Caco-2 (cell line): ENCODE results near the gene FRMD3. TPM values are rescaled to one million over a fixed set of nuclear protein-coding genes. Genes with fewer than 3 reads are reported as not detected.

ENCODE experiments used
- BruUV-seq: library from RNA; stranded (reverse); fragments of 400-500 nt; replicated peaks from 2 replicates; lab custom pipeline; 2021; lab: Mats Ljungman, UMichigan
- CTCF ChIA-PET: fragments of 300-600 bp; sonication (Branson Sonifier 250); formaldehyde crosslinking; loops from one replicate; lab custom pipeline; 2022; ENCODE audit warnings: antibody characterized with exemption; lab: Charles Lee
- POLR2A ChIA-PET: fragments of 300-600 bp; sonication (Branson Sonifier 250); formaldehyde crosslinking; loops from one replicate; lab custom pipeline; 2022; ENCODE audit warnings: antibody characterized with exemption; lab: Charles Lee
- DNase-seq, 2 experiments: peaks; one replicate each; pipeline versions ENCODE4 v3.0.0 to v3.0.0-alpha.2; 2020 to 2022
- H3K27me3 ChIP-seq: replicated peaks from 2 replicates; pipeline ENCODE4 v1.6.0; 2011; ENCODE audit warnings: low read length; ENCODE audit not compliant: control insufficient read depth, insufficient read depth
- H3K36me3 ChIP-seq: 2 replicates; pipeline ENCODE4 v1.5.1; 2011; ENCODE audit warnings: low read length; ENCODE audit not compliant: control insufficient read depth, insufficient read depth
- H3K4me1 ChIP-seq: fragments of 250-450 bp; sonication (Bioruptor Pico); 2 replicates; pipeline ENCODE4 v1.5.1; 2020; ENCODE audit warnings: mild to moderate bottlenecking
- H3K4me3 ChIP-seq: 2 replicates; pipeline ENCODE4 v1.5.1; 2011; ENCODE audit warnings: low read depth, mild to moderate bottlenecking, control low read depth, low read length
- H3K9me3 ChIP-seq: fragments of 250-450 bp; sonication (Bioruptor Pico); 2 replicates; pipeline ENCODE4 v1.5.1; 2020; ENCODE audit warnings: mild to moderate bottlenecking, moderate library complexity
- H3K27ac Mint-ChIP-seq: one replicate; pipeline ENCODE4 v1.8.0; 2022; ENCODE audit warnings: mixed read lengths; ENCODE audit not compliant: unreplicated experiment
- H3K27me3 Mint-ChIP-seq: one replicate; pipeline ENCODE4 v1.8.0; 2022; ENCODE audit warnings: mixed read lengths; ENCODE audit not compliant: insufficient read depth, unreplicated experiment
- H3K36me3 Mint-ChIP-seq: one replicate; pipeline ENCODE4 v1.8.0; 2022; ENCODE audit warnings: mild to moderate bottlenecking, mixed read lengths; ENCODE audit not compliant: insufficient read depth, unreplicated experiment
- H3K4me1 Mint-ChIP-seq: one replicate; pipeline ENCODE4 v1.8.0; 2022; ENCODE audit warnings: low read depth, mixed read lengths; ENCODE audit not compliant: unreplicated experiment
- H3K4me3 Mint-ChIP-seq: one replicate; pipeline ENCODE4 v1.8.0; 2022; ENCODE audit warnings: mild to moderate bottlenecking, moderate library complexity, mixed read lengths; ENCODE audit not compliant: unreplicated experiment
- H3K9me3 Mint-ChIP-seq: one replicate; pipeline ENCODE4 v1.8.0; 2022; ENCODE audit warnings: mixed read lengths; ENCODE audit not compliant: unreplicated experiment
- intact Hi-C: fragments of 100-400 bp; cut with micrococcal nuclease; formaldehyde crosslinking; loops from one replicate; pipeline ENCODE4 v1.10.0; 2022; ENCODE audit not compliant: unreplicated experiment
- total RNA-seq: library from RNA; stranded (reverse); gene quantifications from 2 replicates; pipeline ENCODE4 v1.2.3, GENCODE V29; 2022
- TF ChIP-seq, protein P1 (sequence below), 2 experiments: fragments of 200-600 bp in 1 of 2; IDR thresholded peaks; 1 replicate in 1 of 2; 2 replicates in 1 of 2; pipeline versions ENCODE4 v1.5.1 to v1.8.0; 2011 to 2022; ENCODE audit warnings: antibody characterized with exemption in 1 of 2, control low read depth in 1 of 2, inconsistent platforms in 1 of 2, low read depth in 1 of 2, low read length in 1 of 2, mild to moderate bottlenecking in 1 of 2, moderate library complexity in 1 of 2; ENCODE audit not compliant: insufficient read depth in 1 of 2, severe bottlenecking in 1 of 2, unreplicated experiment in 1 of 2

Gene FRMD3
- total RNA-seq, 1 experiment from 2014 or later, result not detected

DNA sequence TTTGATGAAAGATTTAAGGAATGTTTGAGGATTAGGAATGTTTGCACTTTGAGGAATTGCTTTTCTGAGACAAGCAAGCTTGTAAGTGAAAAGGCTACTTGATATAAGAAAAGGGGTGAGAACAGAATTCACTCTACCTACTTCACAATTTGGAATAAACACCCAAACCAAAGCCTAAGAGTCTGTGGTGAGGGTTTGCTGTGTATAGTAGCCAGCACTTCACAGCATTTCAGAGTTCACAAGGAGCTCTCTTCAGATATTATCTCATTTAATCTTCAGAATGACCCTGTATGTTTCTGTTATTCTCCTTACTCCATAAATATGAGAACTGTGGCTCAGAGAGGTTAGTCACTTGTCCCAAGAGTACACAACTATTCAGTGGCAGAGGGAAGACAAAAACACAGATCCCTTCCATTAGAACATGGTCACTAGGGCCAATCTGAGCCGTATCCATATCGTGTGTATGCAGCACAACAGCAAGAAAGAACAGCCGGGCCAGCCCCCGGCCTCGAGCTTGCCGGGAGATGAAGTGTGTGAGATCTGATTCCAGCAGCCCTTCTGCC lies 92.4 kb downstream of the FRMD3 start:
- ChIA-PET CTCF (no interaction called here), POLR2A (no interaction called here)
- no peak overlapping the region for H3K4me3 ChIP-seq
- no TSS peak for BruUV-seq
- Mint-ChIP-seq H3K4me1 (no peaks in the 10 kb centered on the region), H3K27me3 (no peaks in the 10 kb centered on the region), H3K36me3 (no peaks in the 10 kb centered on the region), H3K4me3 (no peak overlapping the region), H3K9me3 (no peaks in the 10 kb centered on the region), H3K27ac (no peak overlapping the region)
- no peaks in the 10 kb centered on the region for H3K4me1 ChIP-seq
- H3K36me3 ChIP-seq, result no peaks in the 10 kb centered on the region
- no peaks in the 10 kb centered on the region for H3K27me3 ChIP-seq
- TF ChIP-seq, protein P1, sequence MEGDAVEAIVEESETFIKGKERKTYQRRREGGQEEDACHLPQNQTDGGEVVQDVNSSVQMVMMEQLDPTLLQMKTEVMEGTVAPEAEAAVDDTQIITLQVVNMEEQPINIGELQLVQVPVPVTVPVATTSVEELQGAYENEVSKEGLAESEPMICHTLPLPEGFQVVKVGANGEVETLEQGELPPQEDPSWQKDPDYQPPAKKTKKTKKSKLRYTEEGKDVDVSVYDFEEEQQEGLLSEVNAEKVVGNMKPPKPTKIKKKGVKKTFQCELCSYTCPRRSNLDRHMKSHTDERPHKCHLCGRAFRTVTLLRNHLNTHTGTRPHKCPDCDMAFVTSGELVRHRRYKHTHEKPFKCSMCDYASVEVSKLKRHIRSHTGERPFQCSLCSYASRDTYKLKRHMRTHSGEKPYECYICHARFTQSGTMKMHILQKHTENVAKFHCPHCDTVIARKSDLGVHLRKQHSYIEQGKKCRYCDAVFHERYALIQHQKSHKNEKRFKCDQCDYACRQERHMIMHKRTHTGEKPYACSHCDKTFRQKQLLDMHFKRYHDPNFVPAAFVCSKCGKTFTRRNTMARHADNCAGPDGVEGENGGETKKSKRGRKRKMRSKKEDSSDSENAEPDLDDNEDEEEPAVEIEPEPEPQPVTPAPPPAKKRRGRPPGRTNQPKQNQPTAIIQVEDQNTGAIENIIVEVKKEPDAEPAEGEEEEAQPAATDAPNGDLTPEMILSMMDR (IDR thresholded peaks at IDR 0.05; ENCODE audit: insufficient read depth in 1 of 2, low read depth in 1 of 2, low read length in 1 of 2, severe bottlenecking in 1 of 2, unreplicated experiment in 1 of 2), result no peak
- intact Hi-C loops, result no loop called here
- no peak for DNase-seq
- H3K9me3 ChIP-seq, result no peaks in the 10 kb centered on the region

DNA sequence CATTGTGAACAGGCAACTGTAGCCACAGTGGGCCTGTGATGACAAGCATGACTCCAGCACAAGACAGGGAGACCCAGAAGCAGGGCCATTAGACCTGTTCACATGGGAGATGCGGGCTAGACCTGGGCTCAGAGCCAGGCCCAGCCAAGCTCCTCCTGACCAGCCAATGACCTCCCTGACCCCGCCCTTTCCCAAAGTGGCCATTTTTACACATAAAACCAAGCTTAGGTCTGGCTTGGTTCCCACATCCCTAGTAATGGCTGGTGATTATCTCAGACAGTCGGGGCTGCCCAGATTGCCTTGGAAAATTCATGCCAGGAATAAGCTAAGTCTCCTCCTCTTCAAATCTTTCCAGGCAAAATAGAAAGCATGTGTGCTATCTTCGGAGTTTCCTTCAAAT lies 94.1 kb downstream of the FRMD3 start:
- H3K9me3 Mint-ChIP-seq, result no peaks in the 10 kb centered on the region
- Histone ChIP-seq H3K36me3 (no peaks in the 10 kb centered on the region), H3K4me1 (no peaks in the 10 kb centered on the region), H3K9me3 (no peaks in the 10 kb centered on the region), H3K27me3 (no peaks in the 10 kb centered on the region), H3K4me3 (no peak overlapping the region)
- TF ChIP-seq, protein P1 (IDR thresholded peaks at IDR 0.05; ENCODE audit: insufficient read depth in 1 of 2, low read depth in 1 of 2, low read length in 1 of 2, severe bottlenecking in 1 of 2, unreplicated experiment in 1 of 2), result no peak
- no peak for DNase-seq
- H3K4me1 Mint-ChIP-seq, result no peaks in the 10 kb centered on the region
- H3K27me3 Mint-ChIP-seq, result no peaks in the 10 kb centered on the region
- H3K27ac Mint-ChIP-seq, result no peak overlapping the region
- no TSS peak for BruUV-seq
- ChIA-PET CTCF (no interaction called here), POLR2A (no interaction called here)
- no peak overlapping the region for H3K4me3 Mint-ChIP-seq
- no peaks in the 10 kb centered on the region for H3K36me3 Mint-ChIP-seq
- intact Hi-C loops, result no loop called here

DNA sequence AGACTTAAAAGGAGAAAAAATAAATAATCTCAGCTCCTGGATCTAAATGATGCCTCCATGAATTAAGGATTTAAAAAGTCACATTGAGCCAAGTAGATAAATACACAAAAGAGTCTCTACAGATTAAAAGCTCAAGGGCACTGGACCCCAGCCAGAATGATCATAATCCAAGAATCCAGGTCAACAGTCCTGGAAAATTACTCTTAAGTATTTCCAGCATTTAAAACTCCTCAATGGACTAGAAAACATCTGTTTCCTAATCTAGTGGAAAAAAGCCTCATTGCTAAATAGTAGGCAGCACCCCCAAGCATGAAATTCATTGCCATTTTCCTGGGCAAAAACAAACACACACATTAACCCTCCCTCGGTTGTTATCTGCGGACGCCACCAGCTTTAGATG lies 96.8 kb downstream of the FRMD3 start:
- H3K9me3 ChIP-seq, result no peaks in the 10 kb centered on the region
- H3K4me1 ChIP-seq, result no peaks in the 10 kb centered on the region
- Mint-ChIP-seq H3K9me3 (no peaks in the 10 kb centered on the region), H3K27me3 (no peaks in the 10 kb centered on the region), H3K4me1 (no peaks in the 10 kb centered on the region), H3K27ac (no peak overlapping the region), H3K4me3 (no peak overlapping the region), H3K36me3 (no peaks in the 10 kb centered on the region)
- no peaks in the 10 kb centered on the region for H3K36me3 ChIP-seq
- DNase-seq, result no peak
- ChIA-PET POLR2A (no interaction called here), CTCF (no interaction called here)
- TF ChIP-seq, protein P1 (IDR thresholded peaks at IDR 0.05; ENCODE audit: insufficient read depth in 1 of 2, low read depth in 1 of 2, low read length in 1 of 2, severe bottlenecking in 1 of 2, unreplicated experiment in 1 of 2), result no peak
- intact Hi-C loops, result no loop called here
- H3K4me3 ChIP-seq, result no peak overlapping the region
- no TSS peak for BruUV-seq
- H3K27me3 ChIP-seq, result no peaks in the 10 kb centered on the region
